ENCODE data around the gene MBP.

Gene MBP

GRCh38 chr18:77119101-77119850 is 13.3 kb downstream of the MBP start:
- no peak for TF ChIP-seq TAF1 (IDR thresholded peaks at IDR 0.05; ENCODE audit: borderline replicate concordance, insufficient read depth, low read length)
- no peak for TF ChIP-seq REST (IDR thresholded peaks at IDR 0.05; ENCODE audit: insufficient read depth in 1 of 2, low read depth in 2 of 2, low read length in 2 of 2)
- no peak for TF ChIP-seq POLR2AphosphoS5 (IDR thresholded peaks at IDR 0.05; ENCODE audit: low read depth, low read length)
- TF ChIP-seq FOXP2 (optimal IDR thresholded peaks at IDR 0.05; ENCODE audit: borderline replicate concordance, extremely low read depth, extremely low read length, insufficient read depth), result no peak
- no peak for TF ChIP-seq SIN3A (IDR thresholded peaks at IDR 0.05; ENCODE audit: borderline replicate concordance, insufficient read depth, low read length)

GRCh38 chr18:77118256-77119090 is 14.1 kb downstream of the MBP start:
- TF ChIP-seq REST (IDR thresholded peaks at IDR 0.05; ENCODE audit: insufficient read depth in 1 of 2, low read depth in 2 of 2, low read length in 2 of 2) (no peak), FOXP2 (optimal IDR thresholded peaks at IDR 0.05; ENCODE audit: borderline replicate concordance, extremely low read depth, extremely low read length, insufficient read depth) (no peak), POLR2AphosphoS5 (IDR thresholded peaks at IDR 0.05; ENCODE audit: low read depth, low read length) (no peak)

DNA sequence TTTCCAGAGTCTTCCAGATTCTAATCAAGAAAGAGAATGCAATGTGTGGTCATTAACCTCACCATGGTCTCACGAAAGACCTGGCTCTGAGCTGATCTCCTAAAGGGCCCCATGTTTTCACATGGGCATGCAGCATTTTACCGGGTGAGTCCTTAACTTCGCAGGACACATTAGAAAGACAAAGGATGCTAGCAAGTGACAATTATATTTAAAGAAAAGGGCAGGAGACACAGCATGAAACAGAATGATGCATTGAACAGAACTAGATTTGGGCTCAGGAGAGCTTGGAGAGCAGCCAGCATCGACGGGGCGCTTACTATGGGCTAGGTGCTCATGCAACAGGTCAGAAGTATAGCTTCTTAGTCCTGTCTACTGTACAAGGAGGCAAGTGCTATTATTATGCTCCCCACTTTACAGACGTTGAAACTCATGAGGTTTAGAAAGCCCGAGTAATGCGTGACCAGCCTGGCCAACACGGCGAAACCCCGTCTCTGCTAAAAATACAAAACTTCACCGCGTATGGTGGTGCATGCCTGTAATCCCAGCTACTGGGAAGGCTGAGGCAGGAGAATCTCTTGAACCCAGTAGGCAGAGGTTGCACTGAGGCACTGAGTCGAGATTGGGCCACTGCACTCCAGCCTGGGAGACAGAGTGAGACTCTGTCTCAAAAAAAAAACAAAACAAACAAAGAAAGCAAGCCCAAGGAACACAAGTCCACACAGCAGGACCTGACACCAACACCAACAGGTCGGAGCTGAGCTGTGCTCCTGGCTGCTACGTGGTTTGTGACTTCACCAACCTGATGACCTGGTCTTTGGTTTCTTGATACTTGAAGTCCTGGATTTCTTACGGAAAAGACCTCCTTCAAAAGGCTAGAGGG is 16.1 kb downstream of the MBP start:
- TF ChIP-seq SIN3A (IDR thresholded peaks at IDR 0.05; ENCODE audit: borderline replicate concordance, insufficient read depth, low read length) (no peak), POLR2AphosphoS5 (IDR thresholded peaks at IDR 0.05; ENCODE audit: low read depth, low read length) (no peak), REST (IDR thresholded peaks at IDR 0.05; ENCODE audit: insufficient read depth in 1 of 2, low read depth in 2 of 2, low read length in 2 of 2) (no peak), FOXP2 (optimal IDR thresholded peaks at IDR 0.05; ENCODE audit: borderline replicate concordance, extremely low read depth, extremely low read length, insufficient read depth) (no peak), TAF1 (IDR thresholded peaks at IDR 0.05; ENCODE audit: borderline replicate concordance, insufficient read depth, low read length) (no peak)

- TF ChIP-seq POLR2AphosphoS5 (IDR thresholded peaks at IDR 0.05; ENCODE audit: low read depth, low read length) (no peak), SIN3A (IDR thresholded peaks at IDR 0.05; ENCODE audit: borderline replicate concordance, insufficient read depth, low read length) (no peak), TAF1 (IDR thresholded peaks at IDR 0.05; ENCODE audit: borderline replicate concordance, insufficient read depth, low read length) (no peak), REST (IDR thresholded peaks at IDR 0.05; ENCODE audit: insufficient read depth in 1 of 2, low read depth in 2 of 2, low read length in 2 of 2) (no peak), FOXP2 (optimal IDR thresholded peaks at IDR 0.05; ENCODE audit: borderline replicate concordance, extremely low read depth, extremely low read length, insufficient read depth) (no peak)
Observed at GRCh38 chr18:77115192-77115953, 17.2 kb downstream of the MBP start.

Data from PFSK-1 (cell line).